ENCODE measurements around the gene HCFC1R1.
"Not testable (repeated sequence)": the region's sequence is repeated elsewhere in the genome, so short reads cannot be mapped to it uniquely, and the experiment has no call there.

Gene HCFC1R1

DNA sequence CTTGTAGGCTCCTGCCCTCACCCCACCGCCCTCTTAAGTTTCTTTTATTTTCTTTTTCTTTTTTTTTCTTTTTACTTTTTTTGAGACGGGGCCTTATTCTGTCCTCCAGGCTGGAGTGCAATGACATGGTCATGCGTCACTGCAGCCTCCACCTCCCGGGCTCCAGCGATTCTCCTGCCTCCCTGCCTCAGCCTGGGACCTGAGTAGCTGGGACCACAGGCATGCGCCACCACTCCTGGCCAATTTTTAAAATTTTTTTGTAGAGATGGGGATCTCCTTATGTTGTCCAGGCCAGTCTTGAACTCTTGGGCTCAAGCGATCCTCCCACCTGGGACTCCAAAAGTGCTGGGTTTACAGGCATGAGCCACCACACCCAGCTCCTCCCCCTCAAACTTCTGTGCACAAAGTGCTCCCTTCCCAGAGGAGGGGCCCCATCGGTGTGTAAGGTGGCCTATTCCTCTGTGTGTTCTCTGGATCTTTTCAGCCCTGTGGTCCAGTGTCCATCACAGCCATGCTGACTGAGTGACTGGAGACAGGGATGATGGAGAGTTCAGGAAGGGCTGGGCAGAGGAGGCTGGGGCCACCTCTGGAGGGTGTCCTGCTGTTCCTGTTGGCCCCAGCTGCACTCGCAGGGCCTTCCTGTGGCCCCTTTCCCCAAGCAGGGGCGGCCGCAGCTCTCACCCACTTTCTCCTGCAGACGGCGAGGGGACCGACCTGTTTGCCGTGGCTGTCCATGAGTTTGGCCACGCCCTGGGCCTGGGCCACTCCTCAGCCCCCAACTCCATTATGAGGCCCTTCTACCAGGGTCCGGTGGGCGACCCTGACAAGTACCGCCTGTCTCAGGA, 32.8 kb upstream of the HCFC1R1 start:
- DNase-seq: no peak

DNA sequence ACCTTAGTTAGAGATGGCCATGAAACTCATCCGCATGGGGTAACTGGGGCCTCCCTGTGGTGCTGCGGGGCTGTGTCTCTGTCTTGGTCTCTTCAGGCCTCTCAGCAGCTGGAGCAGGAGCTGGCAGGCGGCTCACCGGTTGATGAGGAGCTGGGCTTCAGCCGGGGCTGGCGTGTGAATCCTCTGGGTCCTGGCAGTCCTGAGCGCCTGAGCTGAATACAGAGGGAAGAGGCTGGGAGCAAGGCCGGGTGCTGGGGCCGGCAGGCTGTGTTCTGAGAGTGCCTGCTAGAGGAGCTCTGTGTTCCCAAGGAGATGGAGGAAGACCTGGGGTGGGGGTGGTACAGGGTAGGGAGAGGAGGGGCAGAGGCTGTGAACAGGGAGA, 32.0 kb upstream of the HCFC1R1 start:
- not testable (repeated sequence) for DNase-seq

DNA sequence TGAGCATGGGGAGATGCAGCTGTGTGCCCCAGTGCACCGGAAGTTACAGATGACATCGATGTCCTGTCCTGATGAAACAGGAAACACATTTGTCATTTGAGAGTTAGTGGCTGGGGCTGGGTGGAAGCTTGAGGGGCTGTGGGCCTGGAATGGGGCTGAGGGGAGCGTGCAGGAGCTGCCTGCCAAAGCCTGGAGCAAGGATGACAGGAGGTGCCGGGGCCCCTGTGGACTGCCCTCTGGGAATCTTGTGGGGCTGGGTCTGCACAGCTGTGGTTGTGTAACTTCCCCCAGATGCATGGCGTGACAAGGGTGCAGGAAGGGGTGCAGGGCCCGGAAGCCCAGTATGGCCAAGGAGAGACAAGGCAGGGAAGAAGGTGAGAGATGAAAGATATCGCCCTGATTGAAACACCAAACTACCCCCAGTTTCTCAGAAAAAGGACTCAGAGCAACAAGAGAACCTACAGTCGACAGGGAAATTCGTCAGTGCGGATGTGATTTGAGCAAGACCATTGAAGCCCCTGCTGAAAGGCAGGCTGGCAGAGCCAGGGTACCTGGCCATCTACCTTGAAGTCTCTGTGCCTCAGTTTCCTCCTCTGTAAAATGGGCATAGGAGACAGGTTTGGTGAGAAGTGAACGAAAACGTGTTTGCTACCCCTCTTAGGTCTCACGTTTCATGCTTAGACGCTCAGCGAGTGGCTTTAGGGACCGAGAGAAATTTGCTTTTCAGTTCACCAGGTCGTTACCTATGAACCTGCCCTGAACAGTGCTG, 31.4 kb upstream of the HCFC1R1 start:
- no peak for DNase-seq

DNA sequence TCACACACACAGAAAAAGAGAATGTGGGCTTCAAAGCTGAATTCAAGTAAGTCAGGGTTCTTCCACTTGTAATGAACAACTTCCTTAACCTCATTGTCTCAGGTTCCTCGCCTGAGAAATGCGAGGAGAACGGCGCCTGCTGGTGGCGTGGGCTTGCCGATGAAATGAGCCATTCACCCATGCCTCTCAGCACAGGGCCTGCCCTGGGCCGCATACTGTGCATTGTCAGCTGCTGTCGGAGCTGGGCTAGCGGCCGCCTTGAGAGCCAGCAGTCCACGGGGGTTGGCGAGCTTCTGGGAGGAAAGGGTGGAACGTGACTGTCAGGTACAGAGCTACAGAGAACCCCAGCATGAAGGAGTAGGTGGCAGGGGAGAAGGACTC, 29.6 kb upstream of the HCFC1R1 start:
- DNase-seq: not testable (repeated sequence)

DNA sequence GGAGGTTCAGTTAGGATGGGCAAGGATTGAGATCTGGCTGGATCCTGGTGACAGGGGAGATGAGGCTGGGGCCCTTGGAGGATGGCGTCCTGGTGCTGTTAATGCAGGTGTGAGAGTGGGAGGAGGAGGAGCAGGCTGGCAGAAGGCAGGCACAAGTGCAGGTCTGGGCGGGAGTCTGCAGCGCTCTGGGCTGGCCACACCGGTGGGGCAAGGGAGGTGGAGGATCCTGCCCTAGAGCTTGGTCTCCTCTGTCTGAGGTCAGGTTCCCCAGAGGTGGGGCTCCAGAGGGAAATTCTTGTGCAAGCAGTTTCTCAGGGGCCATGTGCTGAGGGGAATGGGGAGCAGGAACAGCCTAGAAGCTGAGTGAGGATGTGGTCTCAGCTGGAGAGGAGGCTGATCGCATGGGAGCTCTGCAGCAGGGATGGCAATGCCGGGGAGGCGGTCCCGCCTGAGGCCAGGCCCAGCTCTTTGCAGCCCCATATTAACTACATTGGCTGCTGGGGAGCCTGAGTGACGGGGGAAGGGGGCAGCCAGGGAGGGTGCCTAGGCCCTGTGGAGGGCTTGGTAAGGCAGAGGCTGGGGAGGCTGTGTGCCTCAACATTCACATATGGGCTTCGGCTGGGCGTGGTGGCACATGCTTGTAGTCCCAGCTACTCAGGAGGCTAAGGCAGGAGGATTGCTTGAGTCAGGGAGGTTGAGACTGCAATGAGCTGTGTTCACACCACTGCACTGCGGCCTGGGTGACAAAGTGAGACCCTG, 29.0 kb upstream of the HCFC1R1 start:
- DNase-seq: not testable (repeated sequence)

DNA sequence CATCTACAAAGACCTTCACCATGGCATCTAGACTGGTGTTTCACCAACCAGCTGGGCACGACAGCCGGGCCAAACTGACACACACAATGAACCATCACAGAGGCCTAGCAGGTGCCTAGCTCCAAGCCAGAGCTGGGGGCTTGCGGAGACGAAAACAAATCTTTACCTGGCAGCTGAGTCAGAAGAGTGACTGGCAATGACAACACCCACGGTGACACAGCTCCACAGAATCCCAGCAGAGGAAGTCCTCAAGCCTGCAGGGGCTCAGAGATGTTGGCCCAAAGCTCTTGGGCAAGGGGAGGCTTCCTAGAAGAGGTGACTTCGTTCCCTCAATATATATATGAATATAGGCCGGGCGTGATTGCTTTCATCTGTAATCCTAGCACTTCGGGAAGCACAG, 27.8 kb upstream of the HCFC1R1 start:
- no peak for DNase-seq

DNA sequence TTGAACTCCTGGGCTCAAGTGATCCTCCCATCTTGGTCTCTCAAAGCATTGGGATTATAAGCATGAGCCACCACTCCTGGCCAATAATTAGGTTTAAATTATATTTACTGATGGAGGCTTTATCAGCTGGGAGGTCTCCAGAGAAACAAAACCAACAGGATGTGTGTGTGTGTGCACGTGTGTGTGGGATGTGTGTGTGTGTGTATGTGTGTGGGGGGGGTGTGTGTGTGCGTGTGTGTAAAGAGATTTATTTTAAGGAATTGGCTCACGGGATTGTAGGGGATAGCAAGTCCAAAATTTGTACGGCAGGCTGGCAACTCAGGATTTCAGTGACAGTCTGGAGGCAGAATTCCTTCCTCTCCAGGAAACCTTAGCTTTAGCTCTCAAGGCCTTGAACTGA, 27.3 kb upstream of the HCFC1R1 start:
- no peak for DNase-seq

DNA sequence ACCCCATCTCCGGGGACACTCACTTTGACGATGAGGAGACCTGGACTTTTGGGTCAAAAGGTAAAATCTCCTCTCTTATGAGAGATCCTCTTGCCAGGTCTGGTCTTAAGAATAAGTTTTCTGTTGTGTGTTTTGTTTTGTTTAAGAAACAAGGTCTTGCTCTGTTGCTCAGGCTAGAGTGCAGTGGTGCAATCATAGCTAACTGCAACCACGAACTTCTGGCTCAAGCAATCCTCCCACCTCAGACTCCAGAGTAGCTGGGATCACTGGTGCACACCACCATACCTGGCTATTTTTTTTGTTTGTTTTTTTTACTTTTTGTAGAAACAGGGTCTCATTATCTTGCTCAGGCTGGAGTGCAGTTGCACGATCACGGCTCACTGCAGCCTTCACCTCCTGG, 26.7 kb upstream of the HCFC1R1 start:
- no peak for DNase-seq

DNA sequence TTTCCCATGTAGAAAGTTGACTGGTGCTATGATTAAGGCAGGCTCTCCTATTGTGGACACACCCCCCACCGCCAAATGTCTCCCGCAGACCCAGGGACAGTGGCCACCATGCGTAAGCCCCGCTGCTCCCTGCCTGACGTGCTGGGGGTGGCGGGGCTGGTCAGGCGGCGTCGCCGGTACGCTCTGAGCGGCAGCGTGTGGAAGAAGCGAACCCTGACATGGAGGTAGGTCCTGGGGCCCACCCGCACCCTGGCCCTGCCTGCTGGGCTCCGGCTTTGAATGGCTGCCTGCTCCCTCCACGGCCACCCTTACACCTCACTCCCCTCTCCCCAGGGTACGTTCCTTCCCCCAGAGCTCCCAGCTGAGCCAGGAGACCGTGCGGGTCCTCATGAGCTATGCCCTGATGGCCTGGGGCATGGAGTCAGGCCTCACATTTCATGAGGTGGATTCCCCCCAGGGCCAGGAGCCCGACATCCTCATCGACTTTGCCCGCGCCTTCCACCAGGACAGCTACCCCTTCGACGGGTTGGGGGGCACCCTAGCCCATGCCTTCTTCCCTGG, 26.3 kb upstream of the HCFC1R1 start:
- no peak for DNase-seq

DNA sequence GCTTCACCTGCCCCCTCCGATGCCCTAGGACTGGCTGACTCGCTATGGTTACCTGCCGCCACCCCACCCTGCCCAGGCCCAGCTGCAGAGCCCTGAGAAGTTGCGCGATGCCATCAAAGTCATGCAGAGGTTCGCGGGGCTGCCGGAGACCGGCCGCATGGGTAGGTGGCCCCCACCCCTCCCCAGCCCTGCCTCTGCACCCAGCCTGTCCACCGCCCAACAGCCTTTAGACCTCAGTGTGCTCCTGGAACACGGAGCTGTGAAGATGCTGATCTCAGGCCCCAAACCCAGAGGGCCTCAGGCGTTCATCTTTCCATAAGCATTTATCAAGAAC, 23.6 kb upstream of the HCFC1R1 start:
- DNase-seq: no peak

DNA sequence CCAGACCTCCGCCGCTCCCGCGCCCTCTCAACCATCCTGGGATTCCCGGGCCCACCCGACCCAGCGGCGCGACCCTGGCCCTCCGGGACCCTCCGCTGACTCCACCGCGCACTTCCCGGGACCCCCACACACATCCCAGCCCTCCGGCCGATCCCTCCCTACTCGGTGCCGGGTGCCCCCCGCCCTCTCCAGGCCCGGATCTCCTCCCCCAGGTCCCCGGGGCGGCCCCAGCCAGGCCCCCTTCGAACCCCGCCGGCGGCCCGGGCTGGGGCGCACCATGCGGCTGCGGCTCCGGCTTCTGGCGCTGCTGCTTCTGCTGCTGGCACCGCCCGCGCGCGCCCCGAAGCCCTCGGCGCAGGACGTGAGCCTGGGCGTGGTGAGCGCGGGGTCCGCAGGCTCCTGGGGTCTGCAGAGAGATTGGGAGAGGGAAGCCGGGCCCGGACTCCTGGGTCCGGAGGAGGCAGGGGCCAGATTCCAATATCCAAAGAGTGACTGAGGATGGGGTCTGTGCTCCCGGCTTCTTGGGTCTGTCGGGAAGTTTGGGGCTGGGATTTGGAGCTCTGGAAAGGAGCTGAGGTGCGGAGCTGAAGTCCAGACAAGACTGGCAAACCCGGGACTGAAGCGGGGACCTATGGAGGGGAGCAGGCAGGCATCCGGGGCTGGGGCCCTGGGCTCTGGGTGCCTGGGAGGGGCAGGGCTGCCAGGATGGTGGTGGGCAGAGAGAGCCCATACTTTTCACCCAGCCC, 23.1 kb upstream of the HCFC1R1 start:
- DNase-seq: no peak

DNA sequence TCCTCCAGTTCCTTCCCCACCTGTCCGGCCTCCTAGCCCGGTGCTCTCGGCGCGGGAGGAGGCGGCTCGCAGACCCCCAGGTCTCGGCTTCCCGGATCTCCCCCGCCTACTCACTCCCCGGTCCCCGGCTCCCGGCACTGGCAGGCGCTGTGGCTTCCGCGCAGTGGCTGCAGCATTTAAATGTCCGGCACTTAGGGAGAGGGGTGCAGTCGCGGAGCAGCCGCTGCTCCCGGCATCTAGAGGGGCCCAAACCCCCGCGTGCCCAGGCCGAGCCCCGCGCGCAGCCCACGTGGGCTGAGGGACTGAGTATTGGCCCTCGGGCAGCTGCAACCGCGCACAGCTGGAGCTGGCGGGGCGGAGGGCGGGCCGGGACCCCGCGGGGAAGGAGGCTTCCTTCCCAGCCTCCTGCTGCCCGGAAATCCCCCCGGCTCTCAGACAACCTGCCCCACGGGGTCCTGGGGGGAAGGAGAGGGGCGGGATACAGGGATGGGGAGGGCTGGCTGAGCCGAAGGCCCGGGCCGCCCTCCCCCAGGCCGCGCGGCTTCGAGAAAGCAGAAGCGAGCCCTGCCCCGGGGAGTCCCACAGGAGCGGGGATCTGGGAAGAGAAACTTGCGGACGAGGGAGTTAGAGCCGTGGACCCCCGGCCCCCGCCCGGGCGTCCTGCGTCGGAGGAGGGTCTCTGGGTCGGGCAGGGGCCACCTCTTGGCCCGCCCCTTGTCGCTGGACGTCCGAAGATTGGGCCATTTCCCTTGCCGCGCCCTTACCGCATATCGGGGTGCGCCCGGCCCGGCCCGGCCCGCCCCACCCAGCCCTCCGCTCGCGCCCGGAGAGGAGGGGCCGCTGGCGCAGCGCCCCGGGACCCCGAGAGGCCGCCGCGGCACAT, 22.3 kb upstream of the HCFC1R1 start, which contains the start of gene MMP25:
Gene MMP25, plus strand, starts transcription at position 804 of the 883 bp plus-strand sequence. CDS start 357 bp downstream, outside the sequence.
- no peak for DNase-seq

DNA sequence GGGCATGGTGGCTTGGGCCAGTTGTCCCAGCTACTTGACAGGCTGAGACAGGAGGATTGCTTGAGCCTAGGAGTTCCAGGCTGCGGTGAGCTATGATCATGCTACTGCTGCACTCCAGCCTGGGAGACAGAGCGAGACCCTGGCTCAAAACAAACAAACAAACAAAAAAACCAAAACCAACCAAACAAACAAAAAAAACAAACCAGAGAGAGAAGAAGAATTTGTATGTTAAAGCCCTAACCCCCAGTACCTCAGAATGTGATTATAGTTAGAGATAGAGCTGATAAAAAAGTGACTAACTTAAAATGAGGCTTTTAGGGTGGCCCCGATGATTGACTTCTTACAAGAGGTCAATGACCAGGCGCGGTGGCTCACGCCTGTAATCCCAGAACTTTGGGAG, 21.0 kb upstream of the HCFC1R1 start:
- DNase-seq: no peak

DNA sequence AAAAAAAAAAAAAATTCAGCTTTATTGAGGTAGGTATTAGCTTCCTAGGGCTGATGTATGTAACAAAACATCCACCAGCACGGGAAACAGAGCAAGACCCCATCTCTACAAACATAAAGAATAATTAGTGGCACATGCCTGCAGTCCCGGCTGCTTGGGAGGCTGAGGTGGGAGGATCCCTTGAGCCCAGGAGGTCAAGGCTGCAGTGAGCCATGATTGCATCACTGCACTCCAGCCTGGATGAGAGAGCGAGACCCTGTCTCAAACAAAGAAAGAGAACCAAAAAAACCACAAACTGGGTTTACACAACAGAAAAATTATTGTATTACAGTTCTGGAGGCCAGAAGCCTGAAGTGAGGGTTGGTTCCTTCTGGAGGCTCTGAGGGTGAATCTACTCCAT, 18.6 kb upstream of the HCFC1R1 start:
- no peak for DNase-seq

DNA sequence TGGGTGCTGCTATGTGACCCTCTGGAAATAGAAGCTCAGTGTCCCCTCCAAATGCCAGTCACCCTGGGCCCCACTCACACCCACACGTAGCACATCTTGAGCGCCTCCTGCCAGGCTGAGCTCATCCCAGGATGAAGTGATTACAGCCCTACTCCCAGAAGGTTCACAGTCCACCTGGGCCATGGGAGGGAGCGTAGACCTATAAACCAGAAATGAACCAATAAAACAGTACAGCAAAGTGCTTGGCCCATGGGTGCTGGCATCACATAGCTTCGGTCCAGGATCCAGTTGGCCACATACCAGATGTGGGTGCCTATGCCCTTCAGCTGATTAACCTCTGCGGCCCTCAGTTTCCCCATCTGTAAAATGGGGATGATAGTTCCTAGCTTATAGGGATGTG, 15.2 kb upstream of the HCFC1R1 start:
- DNase-seq: no peak

DNA sequence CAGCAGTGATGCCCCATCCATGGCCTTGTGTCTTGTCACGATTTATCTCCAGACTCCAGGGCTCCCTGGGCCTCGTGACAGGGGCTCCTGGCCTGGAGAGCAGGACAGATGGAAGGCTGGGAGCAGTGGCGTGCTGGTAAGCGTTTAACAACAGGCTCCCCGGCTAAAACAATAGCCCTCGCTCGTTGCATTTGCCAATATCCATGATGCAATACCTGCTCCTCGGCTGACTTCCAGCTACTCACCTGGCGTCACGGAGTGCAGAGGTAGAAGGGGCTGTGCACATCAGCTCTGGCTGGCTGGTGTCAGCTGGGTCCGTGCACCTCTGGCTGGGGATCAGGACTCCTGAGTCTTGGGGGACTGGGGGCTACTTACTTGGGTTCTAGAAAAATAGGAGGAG, 14.5 kb upstream of the HCFC1R1 start:
- DNase-seq: no peak

DNA sequence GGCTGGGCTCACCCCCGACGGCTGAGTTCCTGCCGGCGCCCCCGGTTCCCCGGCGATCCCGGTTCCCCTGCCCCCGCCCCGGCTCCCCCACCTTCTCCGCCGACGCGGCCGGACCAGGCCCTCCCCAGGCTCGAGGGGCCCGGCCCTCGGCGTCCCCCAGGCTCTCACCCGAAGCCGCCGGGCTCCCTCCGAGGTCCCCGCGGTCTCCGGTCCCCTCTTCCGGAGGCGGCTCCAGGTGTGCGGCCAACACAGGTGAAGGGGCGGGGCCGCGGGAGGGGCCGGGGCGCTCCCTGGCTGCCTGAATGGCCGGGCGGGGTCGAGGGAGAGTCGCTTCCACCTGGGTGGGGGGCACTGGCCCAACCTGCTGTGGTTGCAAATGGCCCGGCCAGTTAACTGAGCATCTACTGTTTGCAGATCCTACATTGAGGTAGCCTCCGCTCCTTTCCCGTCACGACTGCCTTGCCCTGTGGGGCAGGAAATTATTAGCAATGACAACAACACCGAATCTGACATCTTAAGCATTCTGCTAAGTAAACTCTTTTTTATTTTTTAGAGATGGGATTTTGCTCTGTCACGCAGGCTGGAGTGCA, 13.1 kb upstream of the HCFC1R1 start, which contains the start of gene BICDL2:
Gene BICDL2, minus strand, starts transcription at position 219 of the 590 bp plus-strand sequence. CDS start 1,448 bp downstream, outside the sequence.
- no peak for DNase-seq

DNA sequence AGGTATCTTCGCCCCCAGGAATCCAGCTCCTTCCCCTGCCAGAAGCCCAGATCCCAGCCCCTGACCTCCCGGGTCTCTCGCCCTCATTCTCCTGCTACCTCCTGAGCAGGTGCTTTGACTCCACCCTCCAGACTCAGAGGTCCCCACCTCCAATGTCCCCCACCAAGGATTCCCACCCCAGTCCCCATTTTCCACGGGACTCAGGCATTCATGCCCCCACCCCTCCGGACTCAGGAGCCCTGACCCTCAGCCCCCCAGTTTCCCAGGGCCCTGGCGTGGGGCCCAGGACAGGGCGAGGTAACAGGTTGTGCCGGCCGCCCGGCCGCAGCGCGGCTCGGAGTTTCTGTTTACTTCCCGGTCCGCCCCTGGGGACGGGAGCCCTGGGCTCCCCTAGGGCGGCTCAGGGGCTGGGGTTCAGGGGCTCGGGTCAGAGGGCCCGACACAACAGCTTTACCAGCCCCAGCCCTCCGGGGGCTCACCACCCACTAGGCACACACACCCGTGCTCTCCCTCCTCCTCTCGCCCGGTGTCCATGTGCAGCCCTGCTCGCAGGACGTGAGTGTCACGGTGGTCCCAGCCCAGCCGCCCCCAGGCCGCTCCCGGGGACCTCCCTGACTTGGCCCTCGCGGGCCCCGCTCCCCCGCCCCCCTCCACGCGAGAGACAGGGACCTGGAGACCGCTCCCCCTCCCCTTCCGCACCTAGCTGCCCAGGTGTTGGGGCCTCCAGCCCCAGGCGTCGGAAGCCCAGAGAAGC, 12.4 kb upstream of the HCFC1R1 start:
- DNase-seq: no peak

DNA sequence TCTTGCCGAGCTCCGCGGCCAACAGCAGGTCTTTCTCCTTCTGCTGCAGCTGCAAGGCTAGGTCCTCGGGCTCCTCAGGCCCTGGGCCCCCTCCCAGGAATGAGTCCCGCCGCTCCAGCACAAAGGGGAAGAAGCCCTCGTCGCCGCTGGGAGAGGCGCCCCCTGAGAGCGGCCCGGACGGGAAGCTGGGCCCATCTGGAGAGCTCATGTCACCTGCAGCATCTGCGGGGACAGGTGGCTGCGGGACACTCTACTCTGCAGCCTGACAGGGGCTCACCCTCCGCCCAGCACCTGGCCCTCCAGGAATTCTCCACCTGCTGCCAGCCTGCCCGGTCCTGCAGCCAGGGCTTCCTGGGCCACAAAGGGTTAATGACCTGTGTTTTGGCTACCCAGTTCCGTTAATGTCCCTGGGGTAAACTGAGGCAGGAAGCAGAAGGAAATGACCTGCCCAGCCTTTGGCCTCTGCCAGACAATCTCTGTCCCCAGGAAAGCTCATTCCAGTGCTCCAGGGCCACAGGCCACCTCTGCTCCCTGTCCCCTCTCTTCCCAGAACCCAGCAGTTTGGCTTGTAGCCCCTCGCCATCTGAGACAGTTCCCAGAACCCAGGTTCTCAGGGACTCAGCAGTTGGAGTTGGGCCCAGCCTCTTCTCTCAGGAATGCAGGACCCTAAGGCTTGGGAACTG, 11.7 kb upstream of the HCFC1R1 start:
- DNase-seq: no peak

DNA sequence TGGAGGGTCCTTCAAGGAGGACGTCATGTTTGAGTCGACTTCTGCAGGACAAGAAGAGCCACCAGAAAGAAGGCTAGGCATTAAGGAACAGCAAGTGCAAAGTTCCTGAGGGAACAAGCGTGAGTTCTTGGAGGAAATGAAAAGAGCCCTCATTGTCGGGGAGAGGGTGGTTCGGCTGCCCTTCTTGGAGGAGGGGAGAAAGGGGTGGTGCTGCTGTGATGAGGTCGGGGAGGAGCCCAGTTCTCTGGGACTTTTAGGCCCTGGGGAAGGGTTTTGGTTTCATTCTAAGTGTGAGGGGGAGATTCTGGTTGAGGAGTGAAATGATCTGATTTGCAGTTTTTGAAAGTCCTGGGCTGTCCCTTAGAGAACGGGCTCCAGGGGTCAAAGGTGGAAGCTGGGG, 8.9 kb upstream of the HCFC1R1 start:
- no peak for DNase-seq

All from NCI-H2081 treated with DMSO at 0.1 percent for 48 hours (cell line).